ENCODE data around the gene CTXN1. TPM values are rescaled to one million over a fixed set of nuclear protein-coding genes. Genes with fewer than 3 reads are reported as not detected.

The CTXN1 gene
- total RNA-seq, 1 experiment from 2014 or later, result 71.7 TPM

GRCh38 chr19:7901337-7901736, 24.6 kb downstream of the CTXN1 start:
- ChIA-PET POLR2A (ENCODE audit: low non-redundant PET) (no interaction called here), CTCF (interaction anchor here (0.7 kb wide), 2 partner anchors 55 to 972 kb away, joined by 4 to 5 read pairs; no protein-coding TSS in a partner anchor)
- H3K27me3 ChIP-seq (replicated peaks; ENCODE audit: insufficient read depth, low read depth, low read length, poor library complexity), result no peaks in the 10 kb centered on the region
- no peak overlapping the region for H3K4me3 ChIP-seq (ENCODE audit: low read depth, low read length, poor library complexity, severe bottlenecking)
- H3K27ac ChIP-seq (ENCODE audit: low read depth, low read length, poor library complexity, severe bottlenecking), result no peak overlapping the region
- BruUV-seq (replicated peaks), result no TSS peak
- peaks cover 8% of the 10 kb centered on the region for H3K36me3 ChIP-seq (ENCODE audit: insufficient read depth, low read length, poor library complexity, severe bottlenecking)
- DNase-seq (ENCODE audit: low spot score), result no peak
- peaks cover 13% of the 10 kb centered on the region for H3K4me1 ChIP-seq (ENCODE audit: insufficient read depth, low read length, poor library complexity, severe bottlenecking)
- no peak for TF ChIP-seq EZH2 (IDR thresholded peaks at IDR 0.05; ENCODE audit: borderline replicate concordance, low read depth, low read length, poor library complexity, severe bottlenecking)
- TF ChIP-seq, protein P1, sequence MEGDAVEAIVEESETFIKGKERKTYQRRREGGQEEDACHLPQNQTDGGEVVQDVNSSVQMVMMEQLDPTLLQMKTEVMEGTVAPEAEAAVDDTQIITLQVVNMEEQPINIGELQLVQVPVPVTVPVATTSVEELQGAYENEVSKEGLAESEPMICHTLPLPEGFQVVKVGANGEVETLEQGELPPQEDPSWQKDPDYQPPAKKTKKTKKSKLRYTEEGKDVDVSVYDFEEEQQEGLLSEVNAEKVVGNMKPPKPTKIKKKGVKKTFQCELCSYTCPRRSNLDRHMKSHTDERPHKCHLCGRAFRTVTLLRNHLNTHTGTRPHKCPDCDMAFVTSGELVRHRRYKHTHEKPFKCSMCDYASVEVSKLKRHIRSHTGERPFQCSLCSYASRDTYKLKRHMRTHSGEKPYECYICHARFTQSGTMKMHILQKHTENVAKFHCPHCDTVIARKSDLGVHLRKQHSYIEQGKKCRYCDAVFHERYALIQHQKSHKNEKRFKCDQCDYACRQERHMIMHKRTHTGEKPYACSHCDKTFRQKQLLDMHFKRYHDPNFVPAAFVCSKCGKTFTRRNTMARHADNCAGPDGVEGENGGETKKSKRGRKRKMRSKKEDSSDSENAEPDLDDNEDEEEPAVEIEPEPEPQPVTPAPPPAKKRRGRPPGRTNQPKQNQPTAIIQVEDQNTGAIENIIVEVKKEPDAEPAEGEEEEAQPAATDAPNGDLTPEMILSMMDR (conservative IDR thresholded peaks at IDR 0.05; ENCODE audit: low read depth, low read length), result no peak
- intact Hi-C loops (cut with micrococcal nuclease; ENCODE audit: unreplicated experiment), result no loop called here
- no peaks in the 10 kb centered on the region for H3K9me3 ChIP-seq (ENCODE audit: low read depth, low read length, poor library complexity, severe bottlenecking)

GRCh38 chr19:7900931-7901330, 25.0 kb downstream of the CTXN1 start:
- intact Hi-C loops (cut with micrococcal nuclease; ENCODE audit: unreplicated experiment), result no loop called here
- no peak overlapping the region for H3K27ac ChIP-seq (ENCODE audit: low read depth, low read length, poor library complexity, severe bottlenecking)
- H3K4me1 ChIP-seq (ENCODE audit: insufficient read depth, low read length, poor library complexity, severe bottlenecking), result peaks cover 13% of the 10 kb centered on the region
- H3K4me3 ChIP-seq (ENCODE audit: low read depth, low read length, poor library complexity, severe bottlenecking), result no peak overlapping the region
- no TSS peak for BruUV-seq (replicated peaks)
- H3K36me3 ChIP-seq (ENCODE audit: insufficient read depth, low read length, poor library complexity, severe bottlenecking), result peaks cover 5% of the 10 kb centered on the region
- no peak for DNase-seq (ENCODE audit: low spot score)
- ChIA-PET POLR2A (ENCODE audit: low non-redundant PET) (no interaction called here), CTCF (no interaction called here)
- no peak for TF ChIP-seq EZH2 (IDR thresholded peaks at IDR 0.05; ENCODE audit: borderline replicate concordance, low read depth, low read length, poor library complexity, severe bottlenecking)
- H3K9me3 ChIP-seq (ENCODE audit: low read depth, low read length, poor library complexity, severe bottlenecking), result no peaks in the 10 kb centered on the region
- H3K27me3 ChIP-seq (replicated peaks; ENCODE audit: insufficient read depth, low read depth, low read length, poor library complexity), result no peaks in the 10 kb centered on the region

- ChIA-PET CTCF (no interaction called here), POLR2A (ENCODE audit: low non-redundant PET) (no interaction called here)
- TF ChIP-seq EZH2 (IDR thresholded peaks at IDR 0.05; ENCODE audit: borderline replicate concordance, low read depth, low read length, poor library complexity, severe bottlenecking), result no peak
- TF ChIP-seq, protein P1 (conservative IDR thresholded peaks at IDR 0.05; ENCODE audit: low read depth, low read length), result no peak
Observed at GRCh38 chr19:7900401-7900870, 25.5 kb downstream of the CTXN1 start.

GRCh38 chr19:7899751-7900378, 26.1 kb downstream of the CTXN1 start:
- Histone ChIP-seq H3K4me1 (ENCODE audit: insufficient read depth, low read length, poor library complexity, severe bottlenecking) (peaks cover 7% of the 10 kb centered on the region), H3K4me3 (ENCODE audit: low read depth, low read length, poor library complexity, severe bottlenecking) (no peak overlapping the region), H3K27me3 (replicated peaks; ENCODE audit: insufficient read depth, low read depth, low read length, poor library complexity) (no peaks in the 10 kb centered on the region), H3K27ac (ENCODE audit: low read depth, low read length, poor library complexity, severe bottlenecking) (no peak overlapping the region), H3K36me3 (ENCODE audit: insufficient read depth, low read length, poor library complexity, severe bottlenecking) (no peaks in the 10 kb centered on the region), H3K9me3 (ENCODE audit: low read depth, low read length, poor library complexity, severe bottlenecking) (no peaks in the 10 kb centered on the region)
- no peak for DNase-seq (ENCODE audit: low spot score)
- ChIA-PET POLR2A (ENCODE audit: low non-redundant PET) (no interaction called here), CTCF (no interaction called here)
- BruUV-seq (replicated peaks), result no TSS peak
- TF ChIP-seq, protein P1 (conservative IDR thresholded peaks at IDR 0.05; ENCODE audit: low read depth, low read length), result no peak
- TF ChIP-seq EZH2 (IDR thresholded peaks at IDR 0.05; ENCODE audit: borderline replicate concordance, low read depth, low read length, poor library complexity, severe bottlenecking), result no peak
- intact Hi-C loops (cut with micrococcal nuclease; ENCODE audit: unreplicated experiment), result no loop called here

More at GRCh38 chr19:7900401-7900870, 25.5 kb downstream of the CTXN1 start:
- no peak for DNase-seq (ENCODE audit: low spot score)
- H3K4me3 ChIP-seq (ENCODE audit: low read depth, low read length, poor library complexity, severe bottlenecking), result no peak overlapping the region
- intact Hi-C loops (cut with micrococcal nuclease; ENCODE audit: unreplicated experiment), result no loop called here
- no peak overlapping the region for H3K27ac ChIP-seq (ENCODE audit: low read depth, low read length, poor library complexity, severe bottlenecking)
- H3K4me1 ChIP-seq (ENCODE audit: insufficient read depth, low read length, poor library complexity, severe bottlenecking), result peaks cover 12% of the 10 kb centered on the region
- BruUV-seq (replicated peaks), result no TSS peak
- H3K27me3 ChIP-seq (replicated peaks; ENCODE audit: insufficient read depth, low read depth, low read length, poor library complexity), result no peaks in the 10 kb centered on the region
- H3K36me3 ChIP-seq (ENCODE audit: insufficient read depth, low read length, poor library complexity, severe bottlenecking), result no peaks in the 10 kb centered on the region
- no peaks in the 10 kb centered on the region for H3K9me3 ChIP-seq (ENCODE audit: low read depth, low read length, poor library complexity, severe bottlenecking)
